Sigmoid colon (tissue), 7 donors: ENCODE data around the gene FAM234A. TPM values are rescaled to one million over a fixed set of nuclear protein-coding genes. Genes with fewer than 3 reads are reported as not detected.

Source experiments
- DNase-seq: peaks from one replicate; pipeline ENCODE4 v3.0.0-alpha.2; 2019
- H3K27ac ChIP-seq, 4 donors: fragments of 200-600 bp; sonication (generic); one replicate each; pipeline ENCODE4 v1.5.1; 2016 to 2019; ENCODE audit warnings: mild to moderate bottlenecking in 1 of 4
- H3K27me3 ChIP-seq, 3 donors: fragments of 200-600 bp; sonication (generic); one replicate each; pipeline ENCODE4 v1.5.1; 2019; ENCODE audit warnings: mild to moderate bottlenecking in 1 of 3
- H3K36me3 ChIP-seq, 4 donors: fragments of 200-600 bp; sonication (generic); one replicate each; pipeline ENCODE4 v1.5.1; 2016 to 2019
- H3K4me1 ChIP-seq, 4 donors: fragments of 200-600 bp; sonication (generic); one replicate each; pipeline ENCODE4 v1.5.1; 2017 to 2019
- H3K4me3 ChIP-seq, 4 donors: fragments of 200-600 bp; sonication (generic); one replicate each; pipeline ENCODE4 v1.5.1; 2017 to 2019; ENCODE audit warnings: mild to moderate bottlenecking in 2 of 4, moderate library complexity in 1 of 4
- H3K9me3 ChIP-seq, 4 donors: fragments of 200-600 bp in 3 of 4; sonication (generic) in 3 of 4; one replicate each; pipeline versions ENCODE4 v1.5.1 to v1.6.1; 2013 to 2019
- CTCF ChIP-seq, 4 experiments: fragments of 450-650 bp in 3 of 4; fragments of 200-600 bp in 1 of 4; IDR thresholded peaks; one replicate each; pipeline ENCODE4 v1.5.1; 2016 to 2019; ENCODE audit warnings: antibody characterized with exemption in 4 of 4, mild to moderate bottlenecking in 3 of 4, moderate library complexity in 2 of 4
- EP300 ChIP-seq, 4 donors: sonication (generic); formaldehyde crosslinking; IDR thresholded peaks; one replicate each; pipeline ENCODE4 v1.6.1; 2017; ENCODE audit warnings: antibody characterized with exemption in 4 of 4
- POLR2A ChIP-seq, 2 donors: fragments of 450-650 bp; IDR thresholded peaks; one replicate each; pipeline ENCODE4 v1.6.1; 2016; ENCODE audit warnings: antibody characterized with exemption in 2 of 2, mild to moderate bottlenecking in 2 of 2, moderate library complexity in 2 of 2
- POLR2AphosphoS5 ChIP-seq, 4 donors: sonication (generic); formaldehyde crosslinking; IDR thresholded peaks; one replicate each; pipeline ENCODE4 v1.6.1; 2017; ENCODE audit warnings: antibody characterized with exemption in 4 of 4
- WGBS, 2 donors: extraction: QIAGEN DNeasy Blood & Tissue Kit; methylation state at CpG; one replicate each; pipeline ENCODE4 v1.1.7; 2013; 5-methylcytosine and 5-hydroxymethylcytosine counted together
- intact Hi-C: fragments of 100-400 bp; cut with DNase I; formaldehyde crosslinking; loops from one replicate; pipeline ENCODE4 v1.15.1; 2023
- polyA plus RNA-seq, 3 donors: library from polyadenylated mRNA; stranded (reverse); fragments of 200-250 nt; gene quantifications; one replicate each; pipeline ENCODE4 v1.2.3, GENCODE V29; 2013
- total RNA-seq, 4 donors: library from RNA; depleted of rRNA; stranded (reverse); fragments of >200 nt; gene quantifications; one replicate each; pipeline ENCODE4 v1.1.0, GENCODE V29; 2016
- donor health status: healthy with polysubstance abuse.
- donor health status: Bipolar disorder and iron deficiency.
- donor health status: healthy.

The FAM234A gene
- total and polyA plus RNA-seq, 7 donors: 12.6 to 82.5 (median 47.1) TPM

- TF ChIP-seq CTCF (IDR thresholded peaks at IDR 0.05) (no peak), POLR2A (IDR thresholded peaks at IDR 0.05) (no peak), EP300 (IDR thresholded peaks at IDR 0.05) (no peak), POLR2AphosphoS5 (IDR thresholded peaks at IDR 0.05) (no peak)
- intact Hi-C loops: no loop called here
- DNase-seq: no peak
- Histone ChIP-seq H3K4me3 (no peak overlapping the region), H3K9me3 (no peaks in the 10 kb centered on the region), H3K36me3 (peaks cover 0 to 53% (median 12%) of the 10 kb centered on the region in 4 donors), H3K4me1 (no peaks in the 10 kb centered on the region), H3K27ac (no peak overlapping the region), H3K27me3 (no peaks in the 10 kb centered on the region)
- WGBS, 2 donors: 90 to 92% methylated on average over 43 of the region's 43 CpGs
Measured at GRCh38 chr16:303760-304505, 69.3 kb downstream of the FAM234A start.

GRCh38 chr16:305916-306626, 71.5 kb downstream of the FAM234A start:
- no peaks in the 10 kb centered on the region for H3K27me3 ChIP-seq
- H3K36me3 ChIP-seq: peaks cover 0 to 63% (median 16%) of the 10 kb centered on the region in 4 donors
- DNase-seq: no peak
- TF ChIP-seq CTCF (IDR thresholded peaks at IDR 0.05) (no peak), EP300 (IDR thresholded peaks at IDR 0.05) (no peak), POLR2A (IDR thresholded peaks at IDR 0.05) (no peak), POLR2AphosphoS5 (IDR thresholded peaks at IDR 0.05) (no peak)
- H3K4me1 ChIP-seq: no peaks in the 10 kb centered on the region
- H3K9me3 ChIP-seq: no peaks in the 10 kb centered on the region
- WGBS, 2 donors: 93 to 94% methylated on average over 19 of the region's 19 CpGs
- intact Hi-C loops: no loop called here
- H3K4me3 ChIP-seq: no peak overlapping the region
- no peak overlapping the region for H3K27ac ChIP-seq

GRCh38 chr16:306911-307370, 72.3 kb downstream of the FAM234A start:
- H3K36me3 ChIP-seq: peaks cover 0 to 70% (median 21%) of the 10 kb centered on the region in 4 donors
- no peak overlapping the region for H3K4me3 ChIP-seq
- H3K9me3 ChIP-seq: no peaks in the 10 kb centered on the region
- TF ChIP-seq POLR2AphosphoS5 (IDR thresholded peaks at IDR 0.05) (no peak), POLR2A (IDR thresholded peaks at IDR 0.05) (no peak), EP300 (IDR thresholded peaks at IDR 0.05) (no peak), CTCF (IDR thresholded peaks at IDR 0.05) (no peak)
- H3K27me3 ChIP-seq: no peaks in the 10 kb centered on the region
- intact Hi-C loops: no loop called here
- H3K27ac ChIP-seq: no peak overlapping the region
- 87 to 90% methylated on average over 17 of the region's 17 CpGs for whole genome bisulfite sequencing, 2 donors
- no peak for DNase-seq
- H3K4me1 ChIP-seq: no peaks in the 10 kb centered on the region

GRCh38 chr16:307691-308312, 73.2 kb downstream of the FAM234A start:
- 84 to 91% methylated on average over 21 of the region's 21 CpGs for WGBS, 2 donors
- no peak overlapping the region for H3K4me3 ChIP-seq
- no peak for DNase-seq
- intact Hi-C loops: no loop called here
- TF ChIP-seq POLR2AphosphoS5 (IDR thresholded peaks at IDR 0.05) (no peak), POLR2A (IDR thresholded peaks at IDR 0.05) (no peak), CTCF (IDR thresholded peaks at IDR 0.05) (no peak), EP300 (IDR thresholded peaks at IDR 0.05) (no peak)
- H3K9me3 ChIP-seq: no peaks in the 10 kb centered on the region
- H3K4me1 ChIP-seq: no peaks in the 10 kb centered on the region
- no peaks in the 10 kb centered on the region for H3K27me3 ChIP-seq
- peaks cover 0 to 67% (median 23%) of the 10 kb centered on the region in 4 donors for H3K36me3 ChIP-seq
- H3K27ac ChIP-seq: no peak overlapping the region
